Measurements from ENCODE around the gene CALHM2.

GRCh38 chr10:103451091-103451813, 918 bp downstream of the CALHM2 start:
- no peak for TF ChIP-seq MAX (IDR thresholded peaks at IDR 0.05; ENCODE audit: insufficient read depth, insufficient read length)
- TF ChIP-seq CTCF (IDR thresholded peaks at IDR 0.05; ENCODE audit: extremely low read depth in 1 of 2, insufficient read depth in 1 of 2, low read depth in 1 of 2, low read length in 2 of 2): no peak
- no peak for TF ChIP-seq POLR2A (IDR thresholded peaks at IDR 0.05; ENCODE audit: low read depth, low read length)
- no peak for TF ChIP-seq POLR2AphosphoS5 (IDR thresholded peaks at IDR 0.05; ENCODE audit: insufficient read depth, low read depth, low read length)
- TF ChIP-seq FOS (IDR thresholded peaks at IDR 0.05; ENCODE audit: borderline replicate concordance, insufficient read depth, low read length): no peak
- TF ChIP-seq EZH2 (IDR thresholded peaks at IDR 0.05; ENCODE audit: borderline replicate concordance, low read depth, low read length, severe bottlenecking): no peak
- TF ChIP-seq MYC (IDR thresholded peaks at IDR 0.05; ENCODE audit: low read depth, low read length): no peak
- no peak for TF ChIP-seq JUN (IDR thresholded peaks at IDR 0.05; ENCODE audit: borderline replicate concordance, insufficient read depth, insufficient read length, low read depth)

Measured in endothelial cell of umbilical vein (primary cell).